ENCODE measurements around the gene NDST4. TPM values are rescaled to one million over a fixed set of nuclear protein-coding genes. Genes with fewer than 3 reads are reported as not detected.

Gene NDST4
- total and polyA plus RNA-seq, 12 donors: 0.07 TPM; not detected in 11

GRCh38 chr4:114886761-114887160 lies 226.7 kb downstream of the NDST4 start:
- Histone ChIP-seq H3K27me3 (no peaks in the 10 kb centered on the region), H3K27ac (no peak overlapping the region), H3K36me3 (no peaks in the 10 kb centered on the region), H3K4me1 (no peaks in the 10 kb centered on the region), H3K9me3 (no peaks in the 10 kb centered on the region), H3K4me3 (no peak overlapping the region)
- 64 to 76% methylated on average over 2 of the region's 2 CpGs for WGBS, 2 donors
- no peak for DNase-seq
- no peak for ATAC-seq
- intact Hi-C loops (cut with DNase I): no loop called here
- TF ChIP-seq CTCF (IDR thresholded peaks at IDR 0.05): no peak

- intact Hi-C loops (cut with DNase I): no loop called here
- no peak overlapping the region for H3K27ac ChIP-seq
- no peak for TF ChIP-seq CTCF (IDR thresholded peaks at IDR 0.05)
- DNase-seq (no peak), ATAC-seq (no peak)
- no peaks in the 10 kb centered on the region for H3K4me1 ChIP-seq
- 88% methylated on average over 5 of the region's 5 CpGs for WGBS, 2 donors
- H3K36me3 ChIP-seq: no peaks in the 10 kb centered on the region
- no peak overlapping the region for H3K4me3 ChIP-seq
- no peaks in the 10 kb centered on the region for H3K9me3 ChIP-seq
- H3K27me3 ChIP-seq: no peaks in the 10 kb centered on the region
Observed at GRCh38 chr4:114883641-114884040, 229.8 kb downstream of the NDST4 start.

GRCh38 chr4:114879916-114880669 lies 233.3 kb downstream of the NDST4 start:
- no peaks in the 10 kb centered on the region for H3K36me3 ChIP-seq
- no peaks in the 10 kb centered on the region for H3K4me1 ChIP-seq
- 75 to 78% methylated on average over 3 of the region's 3 CpGs for WGBS, 2 donors
- H3K27me3 ChIP-seq: no peaks in the 10 kb centered on the region
- ATAC-seq (no peak), DNase-seq (no peak)
- intact Hi-C loops (cut with DNase I): no loop called here
- no peak overlapping the region for H3K27ac ChIP-seq
- no peak overlapping the region for H3K4me3 ChIP-seq
- no peak for TF ChIP-seq CTCF (IDR thresholded peaks at IDR 0.05)
- no peaks in the 10 kb centered on the region for H3K9me3 ChIP-seq

- Histone ChIP-seq H3K4me3 (no peak overlapping the region), H3K27ac (no peak overlapping the region), H3K9me3 (no peaks in the 10 kb centered on the region), H3K27me3 (no peaks in the 10 kb centered on the region), H3K36me3 (no peaks in the 10 kb centered on the region), H3K4me1 (no peaks in the 10 kb centered on the region)
- no peak for TF ChIP-seq CTCF (IDR thresholded peaks at IDR 0.05)
- ATAC-seq: no peak
- DNase-seq: no peak
- intact Hi-C loops (cut with DNase I): no loop called here
Observed at GRCh38 chr4:114875630-114876029, 237.8 kb downstream of the NDST4 start.
